GM23248 (cell line): ENCODE results near the gene TRMT1L. TPM values are rescaled to one million over a fixed set of nuclear protein-coding genes. Genes with fewer than 3 reads are reported as not detected.
A peak's percentile ranks its signal among the peaks of the same experiment; 100 is the strongest.

Experiments
- DNase-seq: peaks from one replicate; pipeline ENCODE4 v3.0.0-alpha.2; 2015
- H2AFZ ChIP-seq: fragments of 200-600 bp; sonication (generic); 2 replicates; pipeline ENCODE4 v1.6.1; 2016; ENCODE audit warnings: antibody characterized with exemption
- H3F3A ChIP-seq: fragments of 200-600 bp; sonication (generic); 2 replicates; pipeline ENCODE4 v1.6.1; 2016; ENCODE audit warnings: mild to moderate bottlenecking, antibody characterized with exemption, mixed run types; ENCODE audit not compliant: insufficient read depth
- H3K27ac ChIP-seq: fragments of 200-600 bp; sonication (generic); 2 replicates; pipeline ENCODE4 v1.5.1; 2016; ENCODE audit warnings: mild to moderate bottlenecking
- H3K27me3 ChIP-seq: fragments of 200-600 bp; sonication (generic); replicated peaks from 2 replicates; pipeline ENCODE4 v1.6.1; 2016; ENCODE audit warnings: mild to moderate bottlenecking; ENCODE audit not compliant: insufficient read depth
- H3K36me3 ChIP-seq: fragments of 200-600 bp; sonication (generic); 2 replicates; pipeline ENCODE4 v1.6.1; 2016; ENCODE audit warnings: low read depth, mild to moderate bottlenecking
- H3K4me1 ChIP-seq: fragments of 200-600 bp; sonication (generic); 2 replicates; pipeline ENCODE4 v1.6.1; 2016; ENCODE audit warnings: mild to moderate bottlenecking; ENCODE audit not compliant: insufficient read depth
- H3K4me2 ChIP-seq: fragments of 200-600 bp; sonication (generic); one replicate; pipeline ENCODE4 v1.6.1; 2016; ENCODE audit warnings: mild to moderate bottlenecking; ENCODE audit not compliant: unreplicated experiment
- H3K4me3 ChIP-seq: fragments of 200-600 bp; sonication (generic); 2 replicates; pipeline ENCODE4 v1.5.1; 2016; ENCODE audit warnings: mild to moderate bottlenecking
- H3K79me2 ChIP-seq: fragments of 200-600 bp; sonication (generic); 2 replicates; pipeline ENCODE4 v1.6.1; 2016; ENCODE audit warnings: mild to moderate bottlenecking; ENCODE audit not compliant: insufficient read depth
- H3K9ac ChIP-seq: fragments of 200-600 bp; sonication (generic); 2 replicates; pipeline ENCODE4 v1.6.1; 2016; ENCODE audit warnings: mild to moderate bottlenecking
- H3K9me2 ChIP-seq: fragments of 200-600 bp; sonication (generic); 2 replicates; pipeline ENCODE4 v1.6.1; 2016; ENCODE audit warnings: mixed run types, mild to moderate bottlenecking, moderate library complexity; ENCODE audit not compliant: insufficient read depth
- H3K9me3 ChIP-seq: fragments of 200-600 bp; sonication (generic); one replicate; pipeline ENCODE4 v1.6.1; 2017; ENCODE audit warnings: low read depth
- H4K20me1 ChIP-seq: fragments of 200-600 bp; sonication (generic); 2 replicates; pipeline ENCODE4 v1.6.0; 2016; ENCODE audit not compliant: insufficient read depth
- EZH2 ChIP-seq: fragments of 200-600 bp; sonication (generic); IDR thresholded peaks from 2 replicates; pipeline ENCODE4 v1.6.1; 2018; ENCODE audit warnings: antibody characterized with exemption, mild to moderate bottlenecking; ENCODE audit not compliant: insufficient read depth, poor library complexity, severe bottlenecking
- EZH2phosphoT487 ChIP-seq: fragments of 200-600 bp; sonication (generic); IDR thresholded peaks from 2 replicates; pipeline ENCODE4 v1.6.1; 2018; ENCODE audit warnings: antibody characterized with exemption, moderate library complexity, mild to moderate bottlenecking, low read depth; ENCODE audit not compliant: insufficient read depth
- WGBS, 2 experiments: methylation state at CpG; one replicate each; pipeline ENCODE4 v1.1.6; 2015 to 2017; ENCODE audit warnings: low lambda C conversion rate in 2 of 2, low coverage in 1 of 2; ENCODE audit errors: missing lambda C conversion rate in 2 of 2; 5-methylcytosine and 5-hydroxymethylcytosine counted together
- in situ Hi-C: fragments of 300-500 bp; cut with MboI; formaldehyde crosslinking; loops from 2 replicates; pipeline ENCODE4 v1.15.0; 2020
- polyA plus RNA-seq: library from polyadenylated mRNA; unstranded; fragments of >200 nt; fragmentation: Nextera tagmentation; extraction: Ambion mirVana; gene quantifications from 2 replicates; pipeline ENCODE4 v1.2.1, GENCODE V29; 2016
- total RNA-seq: library from RNA; depleted of rRNA; stranded (reverse); fragments of >200 nt; shearing (Covaris generic); gene quantifications from 2 replicates; pipeline ENCODE4 v1.2.3, GENCODE V29; 2014

Gene TRMT1L
- total and polyA plus RNA-seq, 2 experiments from 2014 or later: 9.2 to 13.2 TPM

- Histone ChIP-seq H3K36me3 (no peaks in the 10 kb centered on the region), H3K27me3 (no peaks in the 10 kb centered on the region), H3K4me2 (peak overlapping the region; percentile 98), H3K27ac (no peak overlapping the region), H3K9ac (no peak overlapping the region), H2AFZ (0 out of 2 replicates have a peak overlapping the region, but pooled peaks have one; percentile 98), H3K9me2 (no peaks in the 10 kb centered on the region), H3K4me1 (peaks cover 14% of the 10 kb centered on the region), H4K20me1 (no peaks in the 10 kb centered on the region), H3F3A (peaks cover 8% of the 10 kb centered on the region), H3K79me2 (peaks cover 33% of the 10 kb centered on the region), H3K9me3 (no peaks in the 10 kb centered on the region), H3K4me3 (peak overlapping the region; percentile 89; the same call in 1 of the 2 replicates)
- in situ Hi-C loops: loop anchor here (25.0 kb wide), 1 partner anchor 346 kb away; no protein-coding TSS in a partner anchor
- WGBS, 2 experiments: 68 to 81% methylated on average over 2 of the region's 2 CpGs
- DNase-seq: peak; percentile 1
- no peak for TF ChIP-seq EZH2phosphoT487
- TF ChIP-seq EZH2: no peak
Measured at GRCh38 chr1:185158800-185159199, 2.0 kb upstream of the TRMT1L start.

GRCh38 chr1:185157599-185158412, 1.1 kb upstream of the TRMT1L start:
- in situ Hi-C loops: loop anchor here (25.0 kb wide), 1 partner anchor 346 kb away; no protein-coding TSS in a partner anchor
- Histone ChIP-seq H3K9ac (peak overlapping the region; percentile 96), H3K4me2 (peak overlapping the region; percentile 98), H2AFZ (peak overlapping the region; percentile 98), H3K9me2 (no peaks in the 10 kb centered on the region), H3K4me3 (peak overlapping the region; percentile 89), H4K20me1 (no peaks in the 10 kb centered on the region), H3K36me3 (no peaks in the 10 kb centered on the region), H3K4me1 (peaks cover 14% of the 10 kb centered on the region), H3K79me2 (peaks cover 43% of the 10 kb centered on the region), H3F3A (peaks cover 8% of the 10 kb centered on the region), H3K9me3 (no peaks in the 10 kb centered on the region), H3K27ac (peak overlapping the region; percentile 96), H3K27me3 (no peaks in the 10 kb centered on the region)
- peak; percentile 42 for DNase-seq
- 1% methylated on average over 20 of the region's 20 CpGs for WGBS, 2 experiments
- TF ChIP-seq EZH2phosphoT487: no peak

- peak; percentile 60 for DNase-seq
- H3K4me1 ChIP-seq: peaks cover 25% of the 10 kb centered on the region
- H3K9ac ChIP-seq: peak overlapping the region; percentile 96
- peak overlapping the region; percentile 96 for H3K27ac ChIP-seq
- in situ Hi-C loops: loop anchor here (25.0 kb wide), 1 partner anchor 344 kb away; no protein-coding TSS in a partner anchor
- H2AFZ ChIP-seq: peak overlapping the region; percentile 98
- peaks cover 8% of the 10 kb centered on the region for H3F3A ChIP-seq
- no peak for TF ChIP-seq EZH2
- no peak for TF ChIP-seq EZH2phosphoT487
- H3K4me3 ChIP-seq: peak overlapping the region; percentile 89
- no peaks in the 10 kb centered on the region for H3K9me2 ChIP-seq
- H3K27me3 ChIP-seq: no peaks in the 10 kb centered on the region
- no peaks in the 10 kb centered on the region for H4K20me1 ChIP-seq
- peak overlapping the region; percentile 89 for H3K4me2 ChIP-seq
- 1% methylated on average over 29 to 30 of the region's 30 CpGs for WGBS, 2 experiments
- H3K79me2 ChIP-seq: peaks cover 50% of the 10 kb centered on the region
- no peaks in the 10 kb centered on the region for H3K9me3 ChIP-seq
- H3K36me3 ChIP-seq: no peaks in the 10 kb centered on the region
Measured at GRCh38 chr1:185156288-185156853, 382 bp downstream of the TRMT1L start.

GRCh38 chr1:185155600-185156287, 1.0 kb downstream of the TRMT1L start:
- peaks cover 25% of the 10 kb centered on the region for H3K4me1 ChIP-seq
- H3F3A ChIP-seq: peaks cover 8% of the 10 kb centered on the region
- H3K4me2 ChIP-seq: peak overlapping the region; percentile 89
- H3K9ac ChIP-seq: peak overlapping the region; percentile 96
- H3K36me3 ChIP-seq: no peaks in the 10 kb centered on the region
- H3K27ac ChIP-seq: peak overlapping the region; percentile 96
- in situ Hi-C loops: loop anchor here (25.0 kb wide), 1 partner anchor 343 kb away; no protein-coding TSS in a partner anchor
- 1 to 2% methylated on average over 11 of the region's 11 CpGs for WGBS, 2 experiments
- H3K79me2 ChIP-seq: peaks cover 50% of the 10 kb centered on the region
- TF ChIP-seq EZH2phosphoT487 (no peak), EZH2 (no peak)
- peak overlapping the region; percentile 98 for H2AFZ ChIP-seq
- no peaks in the 10 kb centered on the region for H4K20me1 ChIP-seq
- H3K4me3 ChIP-seq: peak overlapping the region; percentile 89
- DNase-seq: peak; percentile 86
- H3K27me3 ChIP-seq: no peaks in the 10 kb centered on the region
- H3K9me3 ChIP-seq: no peaks in the 10 kb centered on the region
- no peaks in the 10 kb centered on the region for H3K9me2 ChIP-seq
